ENCODE measurements around the gene DCP1B.
A peak's percentile ranks its signal among the peaks of the same experiment; 100 is the strongest.

DCP1B gene

DNA sequence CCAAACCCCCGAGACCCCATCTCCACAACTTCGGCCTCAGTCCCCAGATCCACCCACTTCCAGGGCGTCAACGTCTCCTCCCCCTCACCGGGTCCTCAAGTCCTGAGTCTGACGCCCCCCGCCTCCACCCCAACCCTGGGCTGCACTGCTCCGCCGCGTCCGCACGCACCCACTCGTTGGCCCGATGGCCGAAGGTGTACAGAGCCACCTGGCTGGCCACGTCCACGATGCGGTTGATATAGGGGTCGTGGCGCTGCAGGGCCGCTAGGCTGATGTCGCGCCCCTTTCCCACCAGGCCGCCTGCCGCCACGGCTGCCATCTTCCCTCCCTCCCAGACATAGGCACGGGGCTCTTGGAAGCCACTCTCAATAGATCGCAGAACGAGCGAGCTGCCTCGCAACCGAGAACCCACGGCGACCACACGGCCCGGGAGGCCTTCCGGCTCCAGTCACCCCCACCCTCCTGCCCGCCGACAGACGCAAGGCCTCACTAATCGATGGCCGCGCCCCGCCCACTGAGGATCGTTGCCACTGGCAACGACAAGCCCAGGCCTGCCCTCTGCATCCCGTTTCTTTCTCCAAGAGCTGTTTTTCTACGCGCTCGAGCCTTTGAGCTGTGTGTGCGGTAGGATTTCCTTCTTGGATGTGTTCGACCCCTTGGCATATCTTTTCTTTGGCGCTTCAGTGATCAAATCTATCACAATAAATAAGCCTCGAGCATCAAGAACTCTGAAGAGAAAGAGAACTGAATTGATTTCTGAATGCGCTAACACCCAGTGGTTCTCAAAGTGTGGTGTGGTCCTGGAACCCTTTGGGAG lies at the start of gene DCP1B:
TSS of gene DCP1B (minus strand) at position 345 of the 817 bp plus-strand sequence. CDS start at position 319, 26 bp downstream.
- DNase-seq, result peak; percentile 94

GRCh38 chr12:2053691-2054090 lies 49.4 kb upstream of the DCP1B start:
- DNase-seq, result no peak

DNA sequence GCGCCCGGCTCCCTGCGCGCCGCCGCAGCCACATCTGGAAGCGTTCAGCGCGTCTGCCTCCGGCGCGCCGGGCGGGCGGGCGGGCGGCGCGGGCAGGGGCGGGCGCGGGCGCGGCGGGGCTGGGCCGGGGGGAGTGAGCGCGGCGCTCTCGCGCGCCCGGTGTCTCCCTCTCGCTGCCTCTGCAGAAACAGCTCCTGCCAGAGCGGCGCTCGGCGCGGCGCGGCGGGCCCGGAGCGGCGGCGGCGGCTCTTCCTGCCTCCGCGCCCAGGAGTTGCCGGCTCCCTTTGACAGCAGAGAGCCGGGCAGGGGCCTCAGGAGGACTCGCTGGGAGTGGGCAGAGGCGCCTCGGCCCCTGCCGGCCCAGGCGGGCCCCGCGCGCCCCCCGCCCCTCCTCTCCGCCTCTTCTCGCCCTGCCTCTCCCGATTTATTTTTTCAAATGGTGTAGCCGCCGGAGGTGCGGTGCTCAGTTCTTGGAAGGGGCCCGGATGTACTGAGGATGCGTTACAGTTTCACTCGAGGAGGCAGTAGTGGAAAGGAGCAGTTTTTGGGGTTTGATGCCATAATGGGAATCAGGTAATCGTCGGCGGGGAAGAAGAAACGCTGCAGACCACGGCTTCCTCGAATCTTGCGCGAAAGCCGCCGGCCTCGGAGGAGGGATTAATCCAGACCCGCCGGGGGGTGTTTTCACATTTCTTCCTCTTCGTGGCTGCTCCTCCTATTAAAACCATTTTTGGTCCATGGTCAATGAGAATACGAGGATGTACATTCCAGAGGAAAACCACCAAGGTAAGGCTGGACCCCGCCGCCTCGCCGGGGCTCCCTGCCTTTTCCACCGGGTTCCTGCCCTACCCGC lies 48.8 kb upstream of the DCP1B start, which contains the start of gene CACNA1C:
TSS of gene CACNA1C (plus strand) at position 162 of the 853 bp plus-strand sequence. CDS start at position 738, 576 bp downstream.
- DNase-seq, result peak; percentile 36

GRCh38 chr12:2051700-2052621 lies 47.7 kb upstream of the DCP1B start:
- no peak for DNase-seq

- no peak for DNase-seq
Measured at GRCh38 chr12:2049604-2050540, 45.6 kb upstream of the DCP1B start.

DNA sequence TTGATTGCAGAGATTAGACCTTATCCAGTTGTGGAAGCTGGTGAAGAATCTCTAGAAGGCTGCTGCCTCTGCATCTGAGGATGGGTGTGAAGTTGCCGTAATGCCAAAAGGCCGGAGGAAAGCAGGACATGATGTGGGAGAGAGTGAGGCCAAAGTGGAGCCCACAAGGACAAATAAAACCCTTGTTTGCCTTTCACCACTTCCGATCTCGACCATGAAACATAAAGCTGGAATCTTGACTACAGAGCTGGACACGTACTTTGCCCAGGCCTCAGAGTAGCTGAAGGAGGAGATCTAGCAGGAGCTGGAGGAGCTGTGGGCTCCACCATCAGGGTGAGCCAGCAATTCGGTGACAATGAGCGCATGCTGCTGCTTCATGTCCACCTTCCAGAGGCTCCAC lies 43.5 kb upstream of the DCP1B start:
- DNase-seq, result no peak

- DNase-seq, result no peak
Measured at GRCh38 chr12:2046957-2047356, 42.7 kb upstream of the DCP1B start.

DNA sequence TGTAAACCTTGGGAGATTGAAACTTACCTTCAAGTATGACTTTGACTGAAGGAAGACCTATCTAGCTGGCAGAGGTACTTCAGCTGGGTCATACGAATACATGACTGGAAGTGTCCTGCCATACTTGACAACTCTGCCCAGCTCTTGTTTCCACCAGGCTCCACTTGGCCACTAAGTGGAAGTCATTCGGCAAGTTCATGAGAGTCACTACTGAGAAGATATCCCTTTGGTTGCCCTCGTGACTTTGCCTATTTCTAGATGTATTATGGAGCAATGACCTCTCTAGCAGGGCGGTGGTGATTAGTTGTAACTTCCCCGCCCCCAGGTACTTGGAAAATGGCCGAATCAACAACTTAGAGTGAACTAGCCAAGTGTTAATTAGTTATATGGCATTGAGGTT lies 39.9 kb upstream of the DCP1B start:
- DNase-seq, result no peak

- DNase-seq, result no peak
Measured at GRCh38 chr12:2043054-2043453, 38.8 kb upstream of the DCP1B start.

GRCh38 chr12:2039034-2039433 lies 34.8 kb upstream of the DCP1B start:
- DNase-seq, result no peak

- DNase-seq, result no peak
Measured at GRCh38 chr12:2035431-2036055, 31.3 kb upstream of the DCP1B start.

DNA sequence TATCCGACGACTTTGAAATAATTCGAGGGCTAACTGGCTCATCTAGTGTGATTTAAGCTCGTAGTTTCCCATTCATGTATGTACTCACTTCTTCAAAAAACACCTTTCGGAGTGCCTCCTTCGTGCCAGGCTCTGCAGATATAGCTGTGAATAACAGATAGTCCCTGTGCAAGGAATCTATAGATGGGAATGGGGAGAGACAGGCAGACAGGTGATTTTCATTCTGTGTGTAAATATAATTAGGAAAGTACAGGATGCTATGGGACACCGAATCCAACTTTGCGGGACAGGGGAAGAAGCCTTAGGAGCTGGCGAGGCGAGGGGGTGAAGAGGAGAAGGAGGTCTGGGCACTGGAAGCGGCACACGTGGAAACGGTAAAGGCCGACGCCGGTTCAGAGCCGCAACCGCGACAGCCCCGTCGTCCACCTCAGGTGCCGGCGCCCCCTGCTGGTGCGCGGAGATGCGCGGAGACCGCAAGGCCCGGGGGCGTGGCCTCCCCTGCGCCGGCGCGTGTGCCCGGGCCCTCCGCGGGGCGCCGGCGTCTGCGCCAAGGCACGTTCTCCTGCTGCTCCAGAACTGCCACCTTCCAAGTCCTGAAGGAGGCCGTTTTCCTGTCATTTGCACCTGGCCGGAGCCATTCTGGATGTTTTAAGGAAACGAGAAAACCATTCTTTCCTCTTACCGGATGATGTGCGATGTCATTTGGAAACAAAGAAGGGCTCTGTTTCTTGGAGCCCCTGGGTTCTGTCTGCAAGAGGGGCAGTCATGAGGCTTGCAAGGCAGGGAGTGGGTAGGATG lies 30.6 kb upstream of the DCP1B start:
- peak; percentile 89 for DNase-seq

- no peak for DNase-seq
Measured at GRCh38 chr12:2032506-2032905, 28.2 kb upstream of the DCP1B start.

DNA sequence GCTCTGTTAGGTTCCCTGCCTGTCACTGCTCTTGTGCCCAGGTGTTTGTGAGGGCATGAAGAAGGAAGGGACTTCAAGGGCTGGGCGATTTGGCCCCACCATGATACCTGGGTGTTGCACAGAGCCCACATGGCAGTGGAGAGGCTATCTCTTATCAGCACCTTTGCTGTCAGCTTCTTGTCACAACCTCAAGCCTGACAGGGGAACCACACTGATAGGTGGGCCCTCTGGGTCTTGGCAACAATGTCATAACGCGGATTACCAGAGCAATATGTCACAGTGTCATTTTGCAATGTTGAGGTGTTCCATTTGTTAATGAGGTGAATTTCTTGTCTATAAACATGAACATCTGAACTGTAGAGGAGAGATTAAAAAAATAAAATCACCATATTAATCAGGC lies 25.6 kb upstream of the DCP1B start:
- no peak for DNase-seq

GRCh38 chr12:2027351-2027750 lies 23.1 kb upstream of the DCP1B start:
- DNase-seq, result no peak

GRCh38 chr12:2023365-2023764 lies 19.1 kb upstream of the DCP1B start:
- no peak for DNase-seq

DNA sequence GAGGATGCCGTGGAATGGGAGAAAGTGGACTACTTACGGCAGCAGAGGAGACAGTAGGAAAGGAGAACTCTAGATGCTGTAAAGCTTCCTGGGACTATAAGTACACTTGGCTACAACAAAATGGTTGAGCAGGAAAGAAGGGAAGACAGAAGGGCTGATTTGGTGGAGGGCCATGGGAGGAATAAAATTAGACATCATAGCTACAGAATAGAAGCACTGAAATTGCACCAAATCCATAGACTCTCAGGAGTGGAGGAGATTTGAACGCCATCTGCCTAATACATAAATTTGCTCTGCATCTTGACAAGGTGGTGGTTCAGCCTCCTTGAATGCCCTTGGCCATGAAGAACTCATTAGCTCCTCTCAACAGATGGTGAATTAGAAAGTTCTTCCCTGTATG lies 16.3 kb upstream of the DCP1B start:
- no peak for DNase-seq

- no peak for DNase-seq
Measured at GRCh38 chr12:2019126-2019525, 14.9 kb upstream of the DCP1B start.

DNA sequence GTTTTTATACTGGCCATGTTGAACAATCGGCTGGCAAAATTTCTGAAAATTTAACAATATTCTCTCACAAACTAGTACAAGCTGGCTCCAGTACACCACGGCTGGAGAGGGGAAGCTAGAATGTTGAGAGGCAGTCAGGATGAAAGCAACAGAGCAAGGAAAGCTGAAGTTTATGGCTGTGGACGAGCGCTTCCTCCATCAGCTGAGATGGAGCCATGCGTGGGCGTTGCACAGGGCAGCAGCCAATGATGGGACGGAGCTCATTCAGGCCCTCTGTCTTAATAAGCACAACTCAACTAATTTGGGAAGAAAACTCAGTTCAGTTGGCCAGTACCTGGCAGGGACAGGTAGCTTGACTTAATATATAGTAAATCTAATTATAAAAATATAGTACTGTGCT lies 14.1 kb upstream of the DCP1B start:
- DNase-seq, result no peak

Data from COR-L47 (cell line).